OCI-LY7 (cell line): Measurements from ENCODE around the gene CNKSR3.

Experiments
- EZH2phosphoT487 ChIP-seq: fragments of 200-600 bp; sonication (generic); IDR thresholded peaks from 2 replicates; pipeline ENCODE4 v1.6.1; 2018; ENCODE audit warnings: low read depth, borderline replicate concordance, mild to moderate bottlenecking, mixed run types, antibody characterized with exemption, low read length, moderate library complexity, mixed read lengths
- TF ChIP-seq, protein P1 (sequence below): fragments of 200-600 bp; sonication (generic); conservative IDR thresholded peaks from 2 replicates; pipeline ENCODE4 v1.5.1; 2014; ENCODE audit warnings: mild to moderate bottlenecking, antibody characterized with exemption, low read length, moderate library complexity, mixed read lengths

DNA sequence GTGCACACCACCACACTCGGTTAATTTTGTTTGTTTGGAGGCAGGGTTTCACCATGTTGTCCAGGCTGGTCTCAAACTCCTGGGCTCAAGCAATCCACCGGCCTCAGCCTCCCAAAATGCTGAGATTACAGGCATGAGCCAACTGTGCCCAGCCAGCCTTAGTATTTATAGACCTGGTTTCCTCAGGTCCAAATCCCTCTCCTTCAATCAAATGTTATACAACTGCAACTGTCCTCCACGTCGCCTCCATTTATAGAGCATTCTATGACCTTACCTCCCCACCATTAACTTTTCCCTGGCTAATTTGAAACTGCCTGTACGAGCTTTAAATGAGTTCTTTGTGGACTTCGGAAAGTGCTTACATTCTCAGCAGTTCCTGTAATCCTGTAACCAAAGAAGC lies 114.6 kb downstream of the CNKSR3 start:
- TF ChIP-seq, protein P1, sequence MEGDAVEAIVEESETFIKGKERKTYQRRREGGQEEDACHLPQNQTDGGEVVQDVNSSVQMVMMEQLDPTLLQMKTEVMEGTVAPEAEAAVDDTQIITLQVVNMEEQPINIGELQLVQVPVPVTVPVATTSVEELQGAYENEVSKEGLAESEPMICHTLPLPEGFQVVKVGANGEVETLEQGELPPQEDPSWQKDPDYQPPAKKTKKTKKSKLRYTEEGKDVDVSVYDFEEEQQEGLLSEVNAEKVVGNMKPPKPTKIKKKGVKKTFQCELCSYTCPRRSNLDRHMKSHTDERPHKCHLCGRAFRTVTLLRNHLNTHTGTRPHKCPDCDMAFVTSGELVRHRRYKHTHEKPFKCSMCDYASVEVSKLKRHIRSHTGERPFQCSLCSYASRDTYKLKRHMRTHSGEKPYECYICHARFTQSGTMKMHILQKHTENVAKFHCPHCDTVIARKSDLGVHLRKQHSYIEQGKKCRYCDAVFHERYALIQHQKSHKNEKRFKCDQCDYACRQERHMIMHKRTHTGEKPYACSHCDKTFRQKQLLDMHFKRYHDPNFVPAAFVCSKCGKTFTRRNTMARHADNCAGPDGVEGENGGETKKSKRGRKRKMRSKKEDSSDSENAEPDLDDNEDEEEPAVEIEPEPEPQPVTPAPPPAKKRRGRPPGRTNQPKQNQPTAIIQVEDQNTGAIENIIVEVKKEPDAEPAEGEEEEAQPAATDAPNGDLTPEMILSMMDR: no peak
- TF ChIP-seq EZH2phosphoT487: no peak
